Gastroesophageal sphincter (tissue), 4 donors: ENCODE results near the gene PUS10. TPM values are rescaled to one million over a fixed set of nuclear protein-coding genes. Genes with fewer than 3 reads are reported as not detected.
"Not testable (repeated sequence)": the region's sequence is repeated elsewhere in the genome, so short reads cannot be mapped to it uniquely, and the experiment has no call there.

Experiments used
- ATAC-seq: fragments of 150-250 bp; one replicate; pipeline ENCODE4 v1.9.1; 2016; ENCODE audit warnings: mild to moderate bottlenecking, moderate library complexity
- H3K27ac ChIP-seq, 4 donors: fragments of 200-600 bp; sonication (generic) in 3 of 4; 1 replicate in 3 of 4; 2 replicates in 1 of 4; pipeline ENCODE4 v1.5.1; 2016 to 2019
- H3K27me3 ChIP-seq: fragments of 200-600 bp; sonication (generic); one replicate; pipeline ENCODE4 v1.5.1; 2019
- H3K36me3 ChIP-seq, 2 donors: fragments of 200-600 bp; sonication (generic); one replicate each; pipeline ENCODE4 v1.5.1; 2019; ENCODE audit warnings: control low read depth in 1 of 2
- H3K4me1 ChIP-seq, 3 donors: fragments of 200-600 bp; sonication (generic); 1 replicate in 2 of 3; 2 replicates in 1 of 3; pipeline ENCODE4 v1.5.1; 2016 to 2019; ENCODE audit warnings: control low read depth in 2 of 3
- H3K4me3 ChIP-seq, 2 donors: fragments of 200-600 bp; sonication (generic); one replicate each; pipeline ENCODE4 v1.5.1; 2019; ENCODE audit warnings: mild to moderate bottlenecking in 1 of 2, moderate library complexity in 1 of 2
- H3K9me3 ChIP-seq, 3 donors: fragments of 200-600 bp; sonication (generic); one replicate each; pipeline ENCODE4 v1.5.1; 2017 to 2019; ENCODE audit warnings: control low read depth in 2 of 3
- EP300 ChIP-seq: sonication (generic); formaldehyde crosslinking; IDR thresholded peaks from one replicate; pipeline ENCODE4 v1.6.1; 2017; ENCODE audit warnings: antibody characterized with exemption, mild to moderate bottlenecking
- POLR2A ChIP-seq, 2 donors: fragments of 450-650 bp; IDR thresholded peaks; one replicate each; pipeline ENCODE4 v1.6.1; 2017; ENCODE audit warnings: antibody characterized with exemption in 2 of 2, mild to moderate bottlenecking in 2 of 2, moderate library complexity in 1 of 2
- POLR2AphosphoS5 ChIP-seq: sonication (generic); formaldehyde crosslinking; IDR thresholded peaks from one replicate; pipeline ENCODE4 v1.6.1; 2017; ENCODE audit warnings: antibody characterized with exemption
- WGBS, 2 donors: methylation state at CpG; one replicate each; pipeline ENCODE4 v1.1.5; 2018; ENCODE audit warnings: low coverage in 1 of 2; 5-methylcytosine and 5-hydroxymethylcytosine counted together
- total RNA-seq, 4 donors: library from RNA; depleted of rRNA; stranded (reverse); fragments of >200 nt; gene quantifications; one replicate each; pipeline ENCODE4 v1.1.0, GENCODE V29; 2016
- TF ChIP-seq, protein P1 (sequence below), 4 experiments: fragments of 200-600 bp in 2 of 4; fragments of 450-650 bp in 2 of 4; sonication (generic) in 1 of 4; IDR thresholded peaks; one replicate each; pipeline ENCODE4 v1.5.1; 2017 to 2019; ENCODE audit warnings: antibody characterized with exemption in 4 of 4, mild to moderate bottlenecking in 2 of 4, moderate library complexity in 2 of 4

The PUS10 gene
- total RNA-seq, 4 donors from 2014 or later, result 2.1 to 6.7 (median 4.4) TPM

DNA sequence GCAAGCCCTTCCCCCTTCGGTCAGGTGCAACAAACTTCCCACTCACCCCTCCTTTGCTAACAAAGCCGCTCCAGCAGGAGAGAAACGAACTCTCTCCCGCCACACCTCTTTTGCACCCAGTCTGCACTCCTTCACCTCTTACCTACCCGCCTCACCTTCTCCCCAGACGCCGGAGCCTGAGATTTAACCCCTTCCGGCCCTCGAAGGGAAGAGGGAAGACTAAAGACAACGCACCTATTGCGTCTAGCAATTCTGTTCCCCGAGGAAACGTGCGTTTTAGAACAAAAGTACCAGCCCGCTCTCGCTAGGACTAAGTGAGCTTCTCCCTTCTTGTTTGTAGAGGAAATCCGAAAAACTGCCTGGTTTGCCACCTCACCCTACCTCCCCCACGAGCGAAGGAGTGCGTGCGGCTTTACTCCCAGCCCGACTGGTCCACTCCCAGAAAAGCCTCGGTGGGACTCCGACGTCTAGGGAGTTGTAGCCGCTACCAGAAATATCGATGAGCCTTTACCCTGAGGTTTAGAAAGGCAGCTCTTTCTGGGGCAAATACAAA, 976 bp downstream of the PUS10 start:
- peak overlapping the region; percentile 63 to 79 for H3K4me3 ChIP-seq
- ATAC-seq, result peak; percentile 91
- H3K9me3 ChIP-seq, result no peaks in the 10 kb centered on the region
- TF ChIP-seq POLR2AphosphoS5 (peak; percentile 20), POLR2A (IDR thresholded peaks at IDR 0.05) (peak in 1 of 2 donors; percentile 9), EP300 (no peak)
- TF ChIP-seq, protein P1, sequence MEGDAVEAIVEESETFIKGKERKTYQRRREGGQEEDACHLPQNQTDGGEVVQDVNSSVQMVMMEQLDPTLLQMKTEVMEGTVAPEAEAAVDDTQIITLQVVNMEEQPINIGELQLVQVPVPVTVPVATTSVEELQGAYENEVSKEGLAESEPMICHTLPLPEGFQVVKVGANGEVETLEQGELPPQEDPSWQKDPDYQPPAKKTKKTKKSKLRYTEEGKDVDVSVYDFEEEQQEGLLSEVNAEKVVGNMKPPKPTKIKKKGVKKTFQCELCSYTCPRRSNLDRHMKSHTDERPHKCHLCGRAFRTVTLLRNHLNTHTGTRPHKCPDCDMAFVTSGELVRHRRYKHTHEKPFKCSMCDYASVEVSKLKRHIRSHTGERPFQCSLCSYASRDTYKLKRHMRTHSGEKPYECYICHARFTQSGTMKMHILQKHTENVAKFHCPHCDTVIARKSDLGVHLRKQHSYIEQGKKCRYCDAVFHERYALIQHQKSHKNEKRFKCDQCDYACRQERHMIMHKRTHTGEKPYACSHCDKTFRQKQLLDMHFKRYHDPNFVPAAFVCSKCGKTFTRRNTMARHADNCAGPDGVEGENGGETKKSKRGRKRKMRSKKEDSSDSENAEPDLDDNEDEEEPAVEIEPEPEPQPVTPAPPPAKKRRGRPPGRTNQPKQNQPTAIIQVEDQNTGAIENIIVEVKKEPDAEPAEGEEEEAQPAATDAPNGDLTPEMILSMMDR (IDR thresholded peaks at IDR 0.05), result no peak
- peaks cover 0 to 48% (median 10%) of the 10 kb centered on the region in 3 donors for H3K4me1 ChIP-seq
- no peaks in the 10 kb centered on the region for H3K27me3 ChIP-seq
- 0 to 1% methylated on average over 14 to 22 of the region's 27 CpGs for WGBS, 2 donors
- peak overlapping the region; percentile 61 to 96 (median 88) for H3K27ac ChIP-seq
- H3K36me3 ChIP-seq, result peaks cover 0 to 12% of the 10 kb centered on the region in 2 donors

- H3K4me1 ChIP-seq, result peaks cover 0 to 46% (median 10%) of the 10 kb centered on the region in 3 donors
- no peak for TF ChIP-seq POLR2A (IDR thresholded peaks at IDR 0.05)
- TF ChIP-seq EP300, result no peak
- TF ChIP-seq POLR2AphosphoS5, result no peak
- TF ChIP-seq, protein P1 (IDR thresholded peaks at IDR 0.05), result no peak
Measured at GRCh38 chr2:61016392-61017002, 1.6 kb downstream of the PUS10 start.

DNA sequence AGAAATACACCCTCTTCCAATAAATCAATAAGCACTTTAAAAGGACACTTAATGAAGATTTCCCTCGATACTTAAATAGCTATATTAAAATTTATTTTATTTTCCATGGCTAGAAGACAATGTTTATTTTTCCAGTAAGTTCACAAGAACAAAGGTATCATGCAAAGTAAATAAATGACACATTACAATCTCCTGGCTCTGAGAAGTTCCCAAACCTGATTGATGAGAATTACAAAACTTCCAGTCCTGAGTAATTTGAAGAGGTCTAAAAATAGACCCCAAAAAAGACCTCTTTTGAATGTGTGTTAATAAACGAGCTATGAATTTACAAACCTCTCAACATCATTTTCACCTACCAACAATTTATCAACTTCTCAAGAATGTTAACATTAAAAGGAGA, 2.1 kb downstream of the PUS10 start:
- Histone ChIP-seq H3K4me3 (peak overlapping the region; percentile 63 to 79), H3K9me3 (no peaks in the 10 kb centered on the region), H3K4me1 (peaks cover 0 to 41% (median 10%) of the 10 kb centered on the region in 3 donors), H3K27ac (no peak overlapping the region), H3K36me3 (peaks cover 0 to under 1% of the 10 kb centered on the region in 2 donors), H3K27me3 (no peaks in the 10 kb centered on the region)
- TF ChIP-seq POLR2A (IDR thresholded peaks at IDR 0.05) (no peak), EP300 (no peak)
- TF ChIP-seq, protein P1 (IDR thresholded peaks at IDR 0.05), result no peak
- WGBS, 2 donors, result 9 to 33% methylated on average over 2 of the region's 2 CpGs
- ATAC-seq, result no peak

More at GRCh38 chr2:61016392-61017002, 1.6 kb downstream of the PUS10 start:
- WGBS, 2 donors, result 1 to 2% methylated on average over 16 of the region's 16 CpGs
- no peak for ATAC-seq
- H3K36me3 ChIP-seq, result peaks cover 0 to 6% of the 10 kb centered on the region in 2 donors
- H3K4me3 ChIP-seq, result peak overlapping the region; percentile 63 to 79
- H3K27me3 ChIP-seq, result no peaks in the 10 kb centered on the region
- H3K27ac ChIP-seq, result peak overlapping the region; percentile 61 to 96 (median 88)
- H3K9me3 ChIP-seq, result no peaks in the 10 kb centered on the region

GRCh38 chr2:61014763-61015162, 3.3 kb downstream of the PUS10 start:
- TF ChIP-seq POLR2AphosphoS5 (no peak), EP300 (no peak), POLR2A (IDR thresholded peaks at IDR 0.05) (no peak)
- TF ChIP-seq, protein P1 (IDR thresholded peaks at IDR 0.05), result no peak
- peaks cover 0 to 5% of the 10 kb centered on the region in 2 donors for H3K36me3 ChIP-seq
- 68 to 82% methylated on average over 3 of the region's 3 CpGs for WGBS, 2 donors
- H3K27ac ChIP-seq, result no peak overlapping the region
- no peaks in the 10 kb centered on the region for H3K9me3 ChIP-seq
- no peak for ATAC-seq
- no peaks in the 10 kb centered on the region for H3K27me3 ChIP-seq
- H3K4me3 ChIP-seq, result no peak overlapping the region
- peaks cover 0 to 29% (median 10%) of the 10 kb centered on the region in 3 donors for H3K4me1 ChIP-seq

- no peaks in the 10 kb centered on the region for H3K27me3 ChIP-seq
- H3K4me1 ChIP-seq, result peaks cover 0 to 15% (median 0%) of the 10 kb centered on the region in 3 donors
- ATAC-seq, result no peak
- peaks cover 0 to 8% of the 10 kb centered on the region in 2 donors for H3K36me3 ChIP-seq
- H3K27ac ChIP-seq, result no peak overlapping the region
- H3K4me3 ChIP-seq, result no peak overlapping the region
- TF ChIP-seq POLR2A (IDR thresholded peaks at IDR 0.05), result no peak
- TF ChIP-seq, protein P1 (IDR thresholded peaks at IDR 0.05), result no peak
- TF ChIP-seq EP300, result no peak
- TF ChIP-seq POLR2AphosphoS5, result no peak
- WGBS, 2 donors, result 60 to 83% methylated on average over 2 to 3 of the region's 3 CpGs
- no peaks in the 10 kb centered on the region for H3K9me3 ChIP-seq
Measured at GRCh38 chr2:61013382-61013781, 4.7 kb downstream of the PUS10 start.

DNA sequence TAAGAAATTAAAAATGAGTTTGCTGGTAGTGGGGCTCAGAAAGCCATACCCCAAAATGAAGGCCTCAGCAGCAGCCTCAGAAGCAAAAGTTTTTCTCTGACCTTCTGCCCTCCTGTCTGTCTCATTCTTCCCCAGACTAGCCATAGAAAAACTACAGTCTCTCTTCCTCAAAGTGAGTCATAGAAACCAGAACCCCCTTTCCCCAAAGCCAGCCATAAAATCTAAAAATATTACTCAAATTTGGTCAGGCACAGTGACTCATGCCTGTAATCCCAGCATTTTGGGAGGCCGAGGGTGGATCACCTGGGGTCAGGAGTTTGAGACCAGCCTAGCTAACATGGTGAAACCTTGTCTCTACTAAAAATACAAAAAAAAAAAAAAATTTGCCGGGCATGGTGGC, 5.8 kb downstream of the PUS10 start:
- peaks cover 0 to 14% of the 10 kb centered on the region in 2 donors for H3K36me3 ChIP-seq
- peaks cover 0 to 15% (median 0%) of the 10 kb centered on the region in 3 donors for H3K4me1 ChIP-seq
- H3K27ac ChIP-seq, H3K9me3 ChIP-seq, H3K4me3 ChIP-seq, H3K27me3 ChIP-seq, ATAC-seq: not testable (repeated sequence)
- 40 to 100% methylated on average over 1 of the region's 2 CpGs for WGBS, 2 donors
